Measurements from ENCODE around the gene TMEM127. TPM values are rescaled to one million over a fixed set of nuclear protein-coding genes. Genes with fewer than 3 reads are reported as not detected.

Gene TMEM127
- total RNA-seq, 4 donors from 2014 or later, result 27.1 to 38.8 (median 30.9) TPM

DNA sequence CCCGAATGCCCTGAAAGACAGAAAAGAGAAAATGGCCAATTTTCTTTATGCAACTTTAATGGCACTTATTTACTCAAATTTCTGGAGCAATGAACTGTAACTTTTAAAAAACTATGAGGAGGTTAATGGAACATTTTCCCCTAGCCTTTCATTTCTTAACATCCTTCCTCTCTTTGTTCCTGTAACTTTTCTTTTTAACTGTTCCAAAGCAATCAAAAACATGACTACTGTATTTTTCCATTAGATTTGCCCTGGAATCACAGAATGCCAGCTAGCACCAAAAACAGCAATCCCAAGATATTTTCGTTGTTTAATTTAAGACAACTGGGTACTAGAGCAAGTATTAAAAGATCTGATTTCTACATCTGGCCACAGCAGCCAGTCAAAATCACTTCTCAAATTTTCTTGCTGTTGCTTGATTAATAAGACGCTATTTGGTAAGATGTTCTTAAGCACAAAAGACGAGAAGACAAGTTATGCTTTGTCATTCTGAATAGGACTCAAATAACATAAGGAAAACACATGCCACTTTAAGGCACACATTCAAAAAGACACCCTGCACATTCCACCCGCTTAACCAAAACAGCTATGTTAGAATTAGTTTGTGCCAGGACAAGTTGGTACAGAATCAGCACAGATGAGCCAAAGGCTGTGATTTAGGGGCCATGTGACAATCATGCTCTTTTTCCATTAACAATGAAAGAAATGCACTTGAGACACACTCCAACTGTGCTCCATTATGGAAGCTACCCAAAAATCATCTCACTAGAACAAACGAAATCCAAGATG is 60.8 kb downstream of the TMEM127 start:
- Histone ChIP-seq H3K36me3 (no peaks in the 10 kb centered on the region), H3K27ac (peak overlapping the region; percentile 90 to 99 (median 98)), H3K4me1 (peaks cover 65 to 74% of the 10 kb centered on the region in 2 donors), H3K9me3 (no peaks in the 10 kb centered on the region), H3K4me3 (peak overlapping the region; percentile 39 to 92 (median 72)), H3K27me3 (no peaks in the 10 kb centered on the region)
- in situ Hi-C loops (cut with MboI; ENCODE audit: low sequenced_read_pairs in 4 of 4) (loop anchor here in 3 of 4 donors (5.0 to 10.0 kb wide), 2 partner anchors 50 to 57 kb away; no protein-coding TSS in a partner anchor), intact Hi-C loops (cut with DNase I; ENCODE audit: low total_unique reads) (loop anchor here (1.0 to 5.0 kb wide), 2 partner anchors 55 to 327 kb away; no protein-coding TSS in a partner anchor)
- TF ChIP-seq, protein P1, sequence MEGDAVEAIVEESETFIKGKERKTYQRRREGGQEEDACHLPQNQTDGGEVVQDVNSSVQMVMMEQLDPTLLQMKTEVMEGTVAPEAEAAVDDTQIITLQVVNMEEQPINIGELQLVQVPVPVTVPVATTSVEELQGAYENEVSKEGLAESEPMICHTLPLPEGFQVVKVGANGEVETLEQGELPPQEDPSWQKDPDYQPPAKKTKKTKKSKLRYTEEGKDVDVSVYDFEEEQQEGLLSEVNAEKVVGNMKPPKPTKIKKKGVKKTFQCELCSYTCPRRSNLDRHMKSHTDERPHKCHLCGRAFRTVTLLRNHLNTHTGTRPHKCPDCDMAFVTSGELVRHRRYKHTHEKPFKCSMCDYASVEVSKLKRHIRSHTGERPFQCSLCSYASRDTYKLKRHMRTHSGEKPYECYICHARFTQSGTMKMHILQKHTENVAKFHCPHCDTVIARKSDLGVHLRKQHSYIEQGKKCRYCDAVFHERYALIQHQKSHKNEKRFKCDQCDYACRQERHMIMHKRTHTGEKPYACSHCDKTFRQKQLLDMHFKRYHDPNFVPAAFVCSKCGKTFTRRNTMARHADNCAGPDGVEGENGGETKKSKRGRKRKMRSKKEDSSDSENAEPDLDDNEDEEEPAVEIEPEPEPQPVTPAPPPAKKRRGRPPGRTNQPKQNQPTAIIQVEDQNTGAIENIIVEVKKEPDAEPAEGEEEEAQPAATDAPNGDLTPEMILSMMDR (IDR thresholded peaks at IDR 0.05 in 4 of 5, conservative IDR thresholded peaks at IDR 0.05 in 1 of 5), result no peak
- no peak for TF ChIP-seq POLR2A (IDR thresholded peaks at IDR 0.05)
- DNase-seq (peak; percentile 63 to 67), ATAC-seq (peak; percentile 35 to 56)

DNA sequence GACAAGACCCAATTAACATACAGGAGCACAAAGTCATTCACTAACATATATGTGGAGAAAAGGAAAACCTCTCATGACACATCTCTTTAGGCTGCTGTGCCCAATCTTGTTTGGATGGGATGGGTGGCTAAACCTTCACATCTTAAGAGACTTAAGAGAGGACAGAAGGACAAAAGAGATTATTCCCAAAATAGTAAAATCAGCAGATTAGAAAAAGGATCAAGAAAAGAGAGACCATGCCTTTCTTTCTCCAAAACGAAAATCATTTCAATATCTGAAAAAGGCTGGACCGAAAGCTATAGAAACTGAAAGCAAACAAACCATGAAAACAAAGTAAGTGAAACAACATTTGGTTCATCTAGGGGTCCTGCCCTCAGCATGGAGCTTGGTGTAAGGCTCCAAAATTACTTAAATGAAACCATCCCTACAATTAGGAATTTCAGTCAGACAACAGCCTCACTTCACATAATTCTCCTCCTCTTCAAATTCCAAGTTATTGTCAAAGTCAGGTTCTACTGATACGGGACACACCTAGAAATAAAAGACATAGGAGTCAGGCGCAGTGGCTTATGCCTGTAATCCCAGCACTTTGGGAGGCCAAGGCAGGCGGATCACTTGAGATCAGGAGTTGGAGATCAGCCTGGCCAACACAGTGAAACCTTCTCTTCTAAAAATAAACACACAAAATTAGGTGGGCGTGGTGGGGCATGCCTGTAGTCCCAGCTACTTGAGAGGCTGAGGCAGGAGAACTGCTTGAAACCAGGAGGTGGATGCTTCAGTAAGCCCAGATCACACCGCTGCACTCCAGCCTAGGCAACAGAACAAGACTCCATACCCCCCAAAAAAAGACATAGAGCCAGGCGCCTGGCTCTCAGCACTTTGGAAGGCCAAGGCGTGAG is 62.4 kb downstream of the TMEM127 start:
- Histone ChIP-seq H3K27ac (peak overlapping the region; percentile 90 to 99 (median 98)), H3K9me3 (no peaks in the 10 kb centered on the region), H3K4me1 (peaks cover 72 to 82% of the 10 kb centered on the region in 2 donors), H3K4me3 (peak overlapping the region; percentile 39 to 92 (median 72)), H3K36me3 (no peaks in the 10 kb centered on the region), H3K27me3 (no peaks in the 10 kb centered on the region)
- in situ Hi-C loops (cut with MboI; ENCODE audit: low sequenced_read_pairs in 4 of 4) (loop anchor here in 3 of 4 donors (5.0 to 10.0 kb wide), 2 partner anchors 51 to 59 kb away; no protein-coding TSS in a partner anchor), intact Hi-C loops (cut with DNase I; ENCODE audit: low total_unique reads) (loop anchor here (1.0 kb wide), 1 partner anchor 57 kb away; no protein-coding TSS in a partner anchor)
- peak; percentile 21 to 50 for TF ChIP-seq POLR2A (IDR thresholded peaks at IDR 0.05)
- TF ChIP-seq, protein P1 (IDR thresholded peaks at IDR 0.05 in 4 of 5, conservative IDR thresholded peaks at IDR 0.05 in 1 of 5), result no peak
- ATAC-seq (no peak), DNase-seq (peak; percentile 29 to 65)

DNA sequence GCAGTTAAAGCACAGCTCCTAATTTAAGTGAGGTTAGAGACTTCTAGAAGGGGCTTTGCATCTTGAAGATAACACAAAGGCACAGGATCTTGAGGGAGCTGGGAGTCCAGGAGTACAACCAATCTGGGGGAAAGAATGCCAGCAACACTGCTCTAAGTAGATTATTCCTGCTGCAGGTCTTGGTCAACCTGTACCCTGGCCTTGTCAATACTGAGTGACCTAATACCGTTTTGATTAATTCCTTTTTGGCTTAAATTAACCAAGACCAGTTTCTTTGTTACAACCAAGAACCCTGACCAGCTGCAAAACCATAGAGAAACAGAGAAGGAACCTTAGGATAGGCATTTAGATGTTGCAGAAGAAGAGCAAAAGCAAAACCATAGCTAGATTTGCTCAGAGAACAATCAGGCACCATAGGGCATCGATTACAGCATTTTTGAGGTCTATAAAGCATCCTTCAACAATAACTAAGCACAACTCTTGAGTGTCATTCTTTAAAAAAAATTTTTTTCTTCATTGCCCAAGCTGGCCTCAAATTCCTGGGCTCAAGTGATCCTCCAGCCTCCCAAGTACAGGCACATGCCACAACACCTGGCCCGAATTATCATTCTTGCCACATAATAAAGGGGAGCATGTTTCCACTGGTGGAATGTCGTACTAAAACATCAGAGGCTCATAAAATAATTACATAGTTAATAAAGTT is 63.5 kb downstream of the TMEM127 start:
- in situ Hi-C loops (cut with MboI; ENCODE audit: low sequenced_read_pairs in 4 of 4), result loop anchor here in 3 of 4 donors (5.0 to 10.0 kb wide), 2 partner anchors 52 to 60 kb away; no protein-coding TSS in a partner anchor
- no peak for TF ChIP-seq POLR2A (IDR thresholded peaks at IDR 0.05)
- TF ChIP-seq, protein P1 (IDR thresholded peaks at IDR 0.05 in 4 of 5, conservative IDR thresholded peaks at IDR 0.05 in 1 of 5), result no peak

DNA sequence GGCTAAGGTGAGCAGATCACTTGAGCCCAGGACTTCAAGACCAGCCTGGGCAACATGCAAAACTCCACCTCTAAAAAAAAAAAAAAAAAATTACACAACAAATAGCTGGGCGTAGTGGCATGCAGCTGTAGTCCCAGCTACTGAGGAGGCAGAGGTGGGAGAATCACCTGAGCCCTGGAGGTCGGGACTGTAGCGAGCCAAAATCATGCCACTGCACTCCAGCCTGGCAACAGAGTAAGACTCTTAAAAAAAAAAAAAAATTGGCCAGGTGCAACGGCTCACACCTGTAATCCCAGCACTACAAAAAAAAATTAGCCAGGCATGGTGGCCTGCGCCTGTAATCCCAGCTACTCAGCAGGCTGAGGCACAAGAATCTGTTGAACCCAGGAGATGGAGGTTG is 64.5 kb downstream of the TMEM127 start:
- intact Hi-C loops (cut with DNase I; ENCODE audit: low total_unique reads) (no loop called here), in situ Hi-C loops (cut with MboI; ENCODE audit: low sequenced_read_pairs in 4 of 4) (loop anchor here in 3 of 4 donors (5.0 to 10.0 kb wide), 2 partner anchors 53 to 61 kb away; no protein-coding TSS in a partner anchor)
- H3K9me3 ChIP-seq, result no peaks in the 10 kb centered on the region
- peak overlapping the region in 1 of 4 donors; percentile 58 for H3K4me3 ChIP-seq
- H3K4me1 ChIP-seq, result peaks cover 88 to 91% of the 10 kb centered on the region in 2 donors
- no peaks in the 10 kb centered on the region for H3K27me3 ChIP-seq
- peak overlapping the region; percentile 90 to 99 (median 98) for H3K27ac ChIP-seq
- no peaks in the 10 kb centered on the region for H3K36me3 ChIP-seq
- DNase-seq (no peak), ATAC-seq (no peak)
- TF ChIP-seq, protein P1 (IDR thresholded peaks at IDR 0.05 in 4 of 5, conservative IDR thresholded peaks at IDR 0.05 in 1 of 5), result no peak
- no peak for TF ChIP-seq POLR2A (IDR thresholded peaks at IDR 0.05)

More for the DNA sequence above, 63.5 kb downstream of the TMEM127 start:
- Histone ChIP-seq H3K4me1 (peaks cover 82 to 93% of the 10 kb centered on the region in 2 donors), H3K4me3 (peak overlapping the region in 2 of 4 donors; percentile 6 to 58), H3K9me3 (no peaks in the 10 kb centered on the region), H3K27ac (peak overlapping the region; percentile 90 to 99 (median 98)), H3K27me3 (no peaks in the 10 kb centered on the region), H3K36me3 (no peaks in the 10 kb centered on the region)
- DNase-seq (no peak), ATAC-seq (no peak)
- intact Hi-C loops (cut with DNase I; ENCODE audit: low total_unique reads), result no loop called here

Data from gastrocnemius medialis (tissue), 4 donors.